Measurements from ENCODE around the gene GRAMD1A. TPM values are rescaled to one million over a fixed set of nuclear protein-coding genes. Genes with fewer than 3 reads are reported as not detected.
"Not testable (repeated sequence)": the region's sequence is repeated elsewhere in the genome, so short reads cannot be mapped to it uniquely, and the experiment has no call there.

GRAMD1A gene
- total and polyA plus RNA-seq, 11 donors: 21.8 to 64.5 (median 31.3) TPM

DNA sequence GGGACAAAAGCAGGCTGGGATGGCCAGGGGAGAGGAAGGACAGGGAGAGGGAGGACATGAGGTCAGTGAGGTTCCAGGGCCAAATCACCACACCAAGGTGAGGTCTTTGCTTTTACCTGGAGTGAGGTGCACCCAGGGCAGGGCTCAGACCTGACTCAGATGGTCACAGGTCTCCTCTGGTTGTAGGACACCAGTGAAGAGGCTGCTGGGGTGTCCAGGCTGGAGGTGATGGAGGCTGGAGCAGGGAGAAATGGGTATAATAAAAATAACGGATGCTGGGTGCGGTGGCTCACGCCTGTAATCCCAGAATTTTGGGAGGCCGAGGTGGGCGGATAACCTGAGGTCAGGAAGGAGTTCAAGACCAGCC lies 6.9 kb downstream of the GRAMD1A start:
- Histone ChIP-seq H3K4me3 (no peak overlapping the region), H3K36me3 (peaks cover 0 to 51% (median 40%) of the 10 kb centered on the region in 9 donors), H3K27me3 (no peaks in the 10 kb centered on the region), H3K9me3 (no peaks in the 10 kb centered on the region), H3K4me1 (peaks cover 0 to 65% (median 33%) of the 10 kb centered on the region in 12 donors), H3K27ac (peak overlapping the region in 2 of 12 donors; percentile 30 to 38)
- intact Hi-C loops (cut with DNase I): no loop called here
- DNase-seq: peak in 1 of 5 donors; percentile 12
- TF ChIP-seq CTCF (IDR thresholded peaks at IDR 0.05) (no peak), POLR2A (IDR thresholded peaks at IDR 0.05) (no peak)
- ATAC-seq: no peak
- WGBS, 4 donors: 89 to 98% (median 96%) methylated on average over 5 of the region's 5 CpGs

GRCh38 chr19:35007427-35007826 lies 7.3 kb downstream of the GRAMD1A start:
- DNase-seq; H3K27ac ChIP-seq; H3K27me3 ChIP-seq; H3K9me3 ChIP-seq; ATAC-seq; intact Hi-C loops (cut with DNase I); H3K4me3 ChIP-seq: not testable (repeated sequence)
- peaks cover 0 to 51% (median 41%) of the 10 kb centered on the region in 9 donors for H3K36me3 ChIP-seq
- WGBS, 4 donors: 96 to 99% (median 98%) methylated on average over 8 of the region's 8 CpGs
- peaks cover 0 to 65% (median 30%) of the 10 kb centered on the region in 12 donors for H3K4me1 ChIP-seq

DNA sequence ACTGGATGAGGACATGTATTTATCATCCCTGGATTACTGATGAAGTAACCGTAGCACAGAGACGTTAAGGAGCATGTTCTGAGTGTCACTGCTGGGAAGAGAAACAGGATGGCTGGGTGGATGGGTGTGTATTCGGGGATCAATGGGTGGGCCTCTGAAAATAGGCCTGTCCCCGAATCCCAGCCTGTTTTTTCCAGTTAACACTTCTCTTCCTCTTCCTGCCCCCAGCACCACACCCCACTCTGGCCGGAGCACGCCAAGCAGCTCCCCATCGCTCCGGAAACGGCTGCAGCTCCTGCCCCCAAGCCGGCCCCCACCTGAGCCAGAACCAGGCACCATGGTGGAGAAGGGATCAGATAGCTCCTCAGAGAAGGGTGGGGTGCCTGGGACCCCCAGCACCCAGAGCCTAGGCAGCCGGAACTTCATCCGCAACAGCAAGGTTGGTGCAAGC lies 8.8 kb downstream of the GRAMD1A start:
- H3K36me3 ChIP-seq: peaks cover 0 to 58% (median 40%) of the 10 kb centered on the region in 9 donors
- ATAC-seq (peak; percentile 45 to 77 (median 58)), DNase-seq (peak in 3 of 5 donors; percentile 62 to 75 (median 67))
- no peaks in the 10 kb centered on the region for H3K27me3 ChIP-seq
- H3K4me3 ChIP-seq: no peak overlapping the region
- H3K9me3 ChIP-seq: no peaks in the 10 kb centered on the region
- no peak for TF ChIP-seq CTCF (IDR thresholded peaks at IDR 0.05)
- no peak for TF ChIP-seq POLR2A (IDR thresholded peaks at IDR 0.05)
- 67 to 79% (median 72%) methylated on average over 12 of the region's 12 CpGs for WGBS, 4 donors
- intact Hi-C loops (cut with DNase I): no loop called here
- peaks cover 0 to 62% (median 32%) of the 10 kb centered on the region in 12 donors for H3K4me1 ChIP-seq
- H3K27ac ChIP-seq: peak overlapping the region; percentile 48 to 81 (median 70)

- TF ChIP-seq POLR2A (IDR thresholded peaks at IDR 0.05) (no peak), CTCF (IDR thresholded peaks at IDR 0.05) (no peak)
- no peaks in the 10 kb centered on the region for H3K9me3 ChIP-seq
- ATAC-seq (no peak), DNase-seq (no peak)
- 86 to 89% (median 87%) methylated on average over 24 to 36 of the region's 36 CpGs for WGBS, 4 donors
- no peak overlapping the region for H3K4me3 ChIP-seq
- intact Hi-C loops (cut with DNase I): loop anchor here in 2 of 10 donors (5.0 to 10.0 kb wide), 2 partner anchors 172 to 175 kb away; no protein-coding TSS in a partner anchor
- H3K27ac ChIP-seq: peak overlapping the region in 11 of 12 donors; percentile 42 to 81 (median 66)
- H3K4me1 ChIP-seq: peaks cover 0 to 62% (median 29%) of the 10 kb centered on the region in 12 donors
- H3K27me3 ChIP-seq: no peaks in the 10 kb centered on the region
- peaks cover 0 to 64% (median 48%) of the 10 kb centered on the region in 9 donors for H3K36me3 ChIP-seq
Measured at GRCh38 chr19:35009424-35010415, 9.6 kb downstream of the GRAMD1A start.
